GM12801 (cell line): ENCODE results near the gene CTNS.

Experiments used
- CTCF ChIP-seq: IDR thresholded peaks from one replicate; pipeline ENCODE4 v1.5.1; 2011; ENCODE audit warnings: control low read depth; ENCODE audit not compliant: insufficient read length; ENCODE audit errors: extremely low read depth

CTNS gene

GRCh38 chr17:3669548-3669947 lies 33.0 kb downstream of the CTNS start:
- no peak for TF ChIP-seq CTCF

GRCh38 chr17:3672571-3672970 lies 36.0 kb downstream of the CTNS start:
- TF ChIP-seq CTCF, result no peak

GRCh38 chr17:3675886-3676285 lies 39.3 kb downstream of the CTNS start:
- no peak for TF ChIP-seq CTCF

GRCh38 chr17:3678095-3678820 lies 41.7 kb downstream of the CTNS start:
- no peak for TF ChIP-seq CTCF

- no peak for TF ChIP-seq CTCF
Observed at GRCh38 chr17:3678821-3679530, 42.4 kb downstream of the CTNS start.

- TF ChIP-seq CTCF, result no peak
Observed at GRCh38 chr17:3679531-3680126, 43.1 kb downstream of the CTNS start.

- no peak for TF ChIP-seq CTCF
Observed at GRCh38 chr17:3681057-3681456, 44.5 kb downstream of the CTNS start.
